Activated effector memory CD4-positive, alpha-beta T cell treated with anti-CD3 and anti-CD28 coated beads, Interleukin-2, amount 50 U/mL, for 16 hours (primary cell): ENCODE measurements around the gene SIRT7.
"Not testable (repeated sequence)": the region's sequence is repeated elsewhere in the genome, so short reads cannot be mapped to it uniquely, and the experiment has no call there.

Experiments used
- DNase-seq: peaks from one replicate; pipeline ENCODE4 v3.0.0-alpha.2; 2020

SIRT7 gene

GRCh38 chr17:81954131-81955057 lies 36.4 kb upstream of the SIRT7 start:
- DNase-seq, result no peak

GRCh38 chr17:81953443-81953842 lies 35.5 kb upstream of the SIRT7 start:
- not testable (repeated sequence) for DNase-seq

GRCh38 chr17:81952792-81953228 lies 34.8 kb upstream of the SIRT7 start:
- DNase-seq, result no peak

- DNase-seq, result no peak
Measured at GRCh38 chr17:81951785-81952684, 34.1 kb upstream of the SIRT7 start.

- DNase-seq, result no peak
Measured at GRCh38 chr17:81950501-81950900, 32.5 kb upstream of the SIRT7 start.

GRCh38 chr17:81948635-81949378 lies 30.8 kb upstream of the SIRT7 start:
- no peak for DNase-seq

- DNase-seq, result no peak
Measured at GRCh38 chr17:81947189-81947588, 29.2 kb upstream of the SIRT7 start, which contains the start of gene MYADML2. Gene MYADML2, minus strand, starts transcription at chr17:81947233. Its CDS starts 5,492 bp downstream, at chr17:81941741.

GRCh38 chr17:81944858-81945257 lies 26.9 kb upstream of the SIRT7 start:
- DNase-seq, result no peak

GRCh38 chr17:81942167-81942553 lies 24.2 kb upstream of the SIRT7 start:
- DNase-seq, result no peak

- DNase-seq, result no peak
Measured at GRCh38 chr17:81941484-81942166, 23.6 kb upstream of the SIRT7 start.

- no peak for DNase-seq
Measured at GRCh38 chr17:81940538-81941483, 22.8 kb upstream of the SIRT7 start.

GRCh38 chr17:81939881-81940385 lies 22.0 kb upstream of the SIRT7 start:
- no peak for DNase-seq

- no peak for DNase-seq
Measured at GRCh38 chr17:81939218-81939617, 21.2 kb upstream of the SIRT7 start.

GRCh38 chr17:81935709-81936084 lies 17.7 kb upstream of the SIRT7 start:
- DNase-seq, result no peak

- DNase-seq, result no peak
Measured at GRCh38 chr17:81934850-81935708, 17.1 kb upstream of the SIRT7 start.

GRCh38 chr17:81934098-81934757 lies 16.3 kb upstream of the SIRT7 start:
- no peak for DNase-seq

- no peak for DNase-seq
Measured at GRCh38 chr17:81933178-81933699, 15.3 kb upstream of the SIRT7 start.

- no peak for DNase-seq
Measured at GRCh38 chr17:81932333-81932983, 14.5 kb upstream of the SIRT7 start.
